ENCODE data around the gene FBXL7.

DNA sequence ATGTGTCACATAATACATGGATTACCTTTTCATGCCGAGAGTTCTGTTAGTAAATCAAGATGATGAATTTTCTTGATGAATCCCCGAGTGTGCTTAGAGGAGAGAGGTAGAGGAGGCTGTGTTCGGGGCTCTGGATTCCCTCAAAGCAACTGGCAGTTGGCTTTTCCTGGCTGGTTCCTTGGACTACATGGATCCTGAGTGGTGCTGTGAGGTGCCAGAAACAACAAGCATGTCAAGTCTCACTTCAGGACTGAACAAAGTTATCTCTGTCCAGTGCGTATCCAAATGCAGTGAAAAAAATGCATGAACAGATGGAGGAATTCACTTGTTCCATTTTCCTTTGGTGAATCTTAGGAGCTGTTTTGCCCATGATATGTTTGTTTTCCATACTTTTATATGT is 231.7 kb downstream of the FBXL7 start:
- TF ChIP-seq, protein P1, sequence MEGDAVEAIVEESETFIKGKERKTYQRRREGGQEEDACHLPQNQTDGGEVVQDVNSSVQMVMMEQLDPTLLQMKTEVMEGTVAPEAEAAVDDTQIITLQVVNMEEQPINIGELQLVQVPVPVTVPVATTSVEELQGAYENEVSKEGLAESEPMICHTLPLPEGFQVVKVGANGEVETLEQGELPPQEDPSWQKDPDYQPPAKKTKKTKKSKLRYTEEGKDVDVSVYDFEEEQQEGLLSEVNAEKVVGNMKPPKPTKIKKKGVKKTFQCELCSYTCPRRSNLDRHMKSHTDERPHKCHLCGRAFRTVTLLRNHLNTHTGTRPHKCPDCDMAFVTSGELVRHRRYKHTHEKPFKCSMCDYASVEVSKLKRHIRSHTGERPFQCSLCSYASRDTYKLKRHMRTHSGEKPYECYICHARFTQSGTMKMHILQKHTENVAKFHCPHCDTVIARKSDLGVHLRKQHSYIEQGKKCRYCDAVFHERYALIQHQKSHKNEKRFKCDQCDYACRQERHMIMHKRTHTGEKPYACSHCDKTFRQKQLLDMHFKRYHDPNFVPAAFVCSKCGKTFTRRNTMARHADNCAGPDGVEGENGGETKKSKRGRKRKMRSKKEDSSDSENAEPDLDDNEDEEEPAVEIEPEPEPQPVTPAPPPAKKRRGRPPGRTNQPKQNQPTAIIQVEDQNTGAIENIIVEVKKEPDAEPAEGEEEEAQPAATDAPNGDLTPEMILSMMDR (IDR thresholded peaks at IDR 0.05; ENCODE audit: low read depth, low read length, poor library complexity, severe bottlenecking), result no peak
- no peak for TF ChIP-seq EZH2phosphoT487 (IDR thresholded peaks at IDR 0.05; ENCODE audit: borderline replicate concordance, low read length)
